Measurements from ENCODE around the gene DUSP28. TPM values are rescaled to one million over a fixed set of nuclear protein-coding genes. Genes with fewer than 3 reads are reported as not detected.

DUSP28 gene
- total and polyA plus RNA-seq, 4 donors: 4.1 to 11.0 (median 7.9) TPM

- 11% methylated on average over 51 of the region's 53 CpGs for WGBS (ENCODE audit: insufficient coverage)
- Histone ChIP-seq H3K4me3 (ENCODE audit: low read depth, low read length) (peak overlapping the region; percentile 16), H3K27me3 (ENCODE audit: control insufficient read depth, insufficient read depth, low read length) (no peaks in the 10 kb centered on the region), H3K4me1 (ENCODE audit: control insufficient read depth, insufficient read depth, low read length) (peaks cover 54% of the 10 kb centered on the region), H3K27ac (ENCODE audit: low read depth, low read length) (peak overlapping the region; percentile 57), H3K36me3 (ENCODE audit: control insufficient read depth, insufficient read depth, low read length) (peaks cover 36% of the 10 kb centered on the region), H3K9me3 (ENCODE audit: control insufficient read depth, insufficient read depth, low read length) (no peaks in the 10 kb centered on the region)
- DNase-seq (ENCODE audit: low read depth in 4 of 6, low spot score in 6 of 6): peak in 3 of 6 donors; percentile 45 to 88 (median 83)
Measured at GRCh38 chr2:240566203-240567136, 6.3 kb downstream of the DUSP28 start.

- Histone ChIP-seq H3K27ac (ENCODE audit: low read depth, low read length) (peak overlapping the region; percentile 64), H3K27me3 (ENCODE audit: control insufficient read depth, insufficient read depth, low read length) (no peaks in the 10 kb centered on the region), H3K9me3 (ENCODE audit: control insufficient read depth, insufficient read depth, low read length) (no peaks in the 10 kb centered on the region), H3K4me3 (ENCODE audit: low read depth, low read length) (peak overlapping the region; percentile 73), H3K36me3 (ENCODE audit: control insufficient read depth, insufficient read depth, low read length) (peaks cover 45% of the 10 kb centered on the region), H3K4me1 (ENCODE audit: control insufficient read depth, insufficient read depth, low read length) (peaks cover 53% of the 10 kb centered on the region)
- 47% methylated on average over 22 of the region's 26 CpGs for WGBS (ENCODE audit: insufficient coverage)
- DNase-seq (ENCODE audit: low read depth in 4 of 6, low spot score in 6 of 6): no peak
Measured at GRCh38 chr2:240567137-240567871, 7.1 kb downstream of the DUSP28 start.

GRCh38 chr2:240567872-240568677 is 7.9 kb downstream of the DUSP28 start, which contains the start of gene RNPEPL1:
Gene RNPEPL1, plus strand, starts transcription at chr2:240568484. Its CDS starts 103 bp downstream, at chr2:240568587.
- Histone ChIP-seq H3K4me3 (ENCODE audit: low read depth, low read length) (peak within 1 kb of the TSS; percentile 73), H3K9me3 (ENCODE audit: control insufficient read depth, insufficient read depth, low read length) (no peaks in the 10 kb centered on the region), H3K27ac (ENCODE audit: low read depth, low read length) (peak within 1 kb of the TSS; percentile 64), H3K27me3 (ENCODE audit: control insufficient read depth, insufficient read depth, low read length) (no peaks in the 10 kb centered on the region), H3K36me3 (ENCODE audit: control insufficient read depth, insufficient read depth, low read length) (peaks cover 51% of the 10 kb centered on the region), H3K4me1 (ENCODE audit: control insufficient read depth, insufficient read depth, low read length) (peaks cover 53% of the 10 kb centered on the region)
- DNase-seq (ENCODE audit: low read depth in 4 of 6, low spot score in 6 of 6): peak in 2 of 6 donors; percentile 70 to 75
- under 1% methylated on average over 106 of the region's 106 CpGs for WGBS (ENCODE audit: insufficient coverage)

GRCh38 chr2:240568678-240569522 is 8.7 kb downstream of the DUSP28 start:
- WGBS (ENCODE audit: insufficient coverage): 2% methylated on average over 92 of the region's 93 CpGs
- H3K27me3 ChIP-seq (ENCODE audit: control insufficient read depth, insufficient read depth, low read length): no peaks in the 10 kb centered on the region
- peak overlapping the region; percentile 40 for H3K4me3 ChIP-seq (ENCODE audit: low read depth, low read length)
- peaks cover 56% of the 10 kb centered on the region for H3K36me3 ChIP-seq (ENCODE audit: control insufficient read depth, insufficient read depth, low read length)
- peak in 4 of 6 donors; percentile 45 to 92 (median 78) for DNase-seq (ENCODE audit: low read depth in 4 of 6, low spot score in 6 of 6)
- H3K4me1 ChIP-seq (ENCODE audit: control insufficient read depth, insufficient read depth, low read length): peaks cover 53% of the 10 kb centered on the region
- no peak overlapping the region for H3K27ac ChIP-seq (ENCODE audit: low read depth, low read length)
- no peaks in the 10 kb centered on the region for H3K9me3 ChIP-seq (ENCODE audit: control insufficient read depth, insufficient read depth, low read length)

- H3K27ac ChIP-seq (ENCODE audit: low read depth, low read length): no peak overlapping the region
Measured at GRCh38 chr2:240569523-240569997, 9.4 kb downstream of the DUSP28 start.

GRCh38 chr2:240569998-240570530 is 9.9 kb downstream of the DUSP28 start:
- H3K4me3 ChIP-seq (ENCODE audit: low read depth, low read length): no peak overlapping the region
- H3K27me3 ChIP-seq (ENCODE audit: control insufficient read depth, insufficient read depth, low read length): no peaks in the 10 kb centered on the region
- no peak overlapping the region for H3K27ac ChIP-seq (ENCODE audit: low read depth, low read length)
- peaks cover 60% of the 10 kb centered on the region for H3K36me3 ChIP-seq (ENCODE audit: control insufficient read depth, insufficient read depth, low read length)
- peaks cover 53% of the 10 kb centered on the region for H3K4me1 ChIP-seq (ENCODE audit: control insufficient read depth, insufficient read depth, low read length)
- DNase-seq (ENCODE audit: low read depth in 4 of 6, low spot score in 6 of 6): no peak
- WGBS (ENCODE audit: insufficient coverage): 97% methylated on average over 14 of the region's 15 CpGs
- H3K9me3 ChIP-seq (ENCODE audit: control insufficient read depth, insufficient read depth, low read length): no peaks in the 10 kb centered on the region

More at GRCh38 chr2:240569523-240569997, 9.4 kb downstream of the DUSP28 start:
- Histone ChIP-seq H3K27me3 (ENCODE audit: control insufficient read depth, insufficient read depth, low read length) (no peaks in the 10 kb centered on the region), H3K36me3 (ENCODE audit: control insufficient read depth, insufficient read depth, low read length) (peaks cover 57% of the 10 kb centered on the region), H3K4me3 (ENCODE audit: low read depth, low read length) (peak overlapping the region; percentile 40), H3K9me3 (ENCODE audit: control insufficient read depth, insufficient read depth, low read length) (no peaks in the 10 kb centered on the region), H3K4me1 (ENCODE audit: control insufficient read depth, insufficient read depth, low read length) (peaks cover 53% of the 10 kb centered on the region)
- 87% methylated on average over 8 of the region's 9 CpGs for WGBS (ENCODE audit: insufficient coverage)
- no peak for DNase-seq (ENCODE audit: low read depth in 4 of 6, low spot score in 6 of 6)

- no peak for DNase-seq (ENCODE audit: low read depth in 4 of 6, low spot score in 6 of 6)
- Histone ChIP-seq H3K27ac (ENCODE audit: low read depth, low read length) (no peak overlapping the region), H3K27me3 (ENCODE audit: control insufficient read depth, insufficient read depth, low read length) (no peaks in the 10 kb centered on the region), H3K36me3 (ENCODE audit: control insufficient read depth, insufficient read depth, low read length) (peaks cover 64% of the 10 kb centered on the region), H3K4me1 (ENCODE audit: control insufficient read depth, insufficient read depth, low read length) (peaks cover 51% of the 10 kb centered on the region), H3K4me3 (ENCODE audit: low read depth, low read length) (no peak overlapping the region), H3K9me3 (ENCODE audit: control insufficient read depth, insufficient read depth, low read length) (no peaks in the 10 kb centered on the region)
- 93% methylated on average over 11 of the region's 11 CpGs for WGBS (ENCODE audit: insufficient coverage)
Measured at GRCh38 chr2:240570531-240571313, 10.6 kb downstream of the DUSP28 start.
